HG03520 (cell line): ENCODE results near the gene PMS2.
"Not testable (repeated sequence)": the region's sequence is repeated elsewhere in the genome, so short reads cannot be mapped to it uniquely, and the experiment has no call there.

Source experiments
- ATAC-seq: cut with Tn5 transposase; IDR thresholded peaks from one replicate; pipeline ENCODE4 v1.9.1; 2021; ENCODE audit warnings: mild to moderate bottlenecking, moderate library complexity; ENCODE audit not compliant: unreplicated experiment

Gene PMS2

GRCh38 chr7:6008668-6009611, at the start of gene PMS2, which contains the start of gene AIMP2:
Gene PMS2, minus strand, starts transcription at chr7:6009049. Its CDS starts 30 bp downstream, at chr7:6009019.
Gene AIMP2, plus strand, starts transcription at chr7:6009272. Its CDS starts 92 bp downstream, at chr7:6009364.
- ATAC-seq = peak; percentile 95

GRCh38 chr7:6057316-6058129, 48.7 kb upstream of the PMS2 start:
- no peak for ATAC-seq

GRCh38 chr7:6056616-6057015, 47.8 kb upstream of the PMS2 start:
- ATAC-seq = no peak

- not testable (repeated sequence) for ATAC-seq
Measured at GRCh38 chr7:6051185-6051584, 42.3 kb upstream of the PMS2 start.

- ATAC-seq = no peak
Measured at GRCh38 chr7:6049780-6050179, 40.9 kb upstream of the PMS2 start.

GRCh38 chr7:6035686-6036085, 26.8 kb upstream of the PMS2 start:
- no peak for ATAC-seq

- no peak for ATAC-seq
Measured at GRCh38 chr7:6035165-6035564, 26.3 kb upstream of the PMS2 start.

GRCh38 chr7:6032641-6033040, 23.8 kb upstream of the PMS2 start:
- no peak for ATAC-seq

- no peak for ATAC-seq
Measured at GRCh38 chr7:6032167-6032566, 23.3 kb upstream of the PMS2 start.

- ATAC-seq = no peak
Measured at GRCh38 chr7:6031567-6031966, 22.7 kb upstream of the PMS2 start.

- ATAC-seq = no peak
Measured at GRCh38 chr7:6030988-6031387, 22.1 kb upstream of the PMS2 start, which contains the start of gene ANKRD61. Gene ANKRD61, plus strand, starts transcription at chr7:6031376. Its CDS starts 0 bp downstream, at chr7:6031376.

- no peak for ATAC-seq
Measured at GRCh38 chr7:6028563-6028962, 19.7 kb upstream of the PMS2 start.

GRCh38 chr7:6027806-6028365, 19.0 kb upstream of the PMS2 start:
- no peak for ATAC-seq

GRCh38 chr7:6026820-6027311, 18.0 kb upstream of the PMS2 start:
- no peak for ATAC-seq

GRCh38 chr7:6026011-6026819, 17.4 kb upstream of the PMS2 start:
- ATAC-seq = no peak

- no peak for ATAC-seq
Measured at GRCh38 chr7:6023974-6024435, 15.2 kb upstream of the PMS2 start.

GRCh38 chr7:6022707-6023106, 13.9 kb upstream of the PMS2 start:
- ATAC-seq = no peak

- no peak for ATAC-seq
Measured at GRCh38 chr7:6020371-6021286, 11.8 kb upstream of the PMS2 start.

- ATAC-seq = no peak
Measured at GRCh38 chr7:6016653-6016966, 7.8 kb upstream of the PMS2 start.
